Esophagus muscularis mucosa (tissue), 3 donors: ENCODE results near the gene FXYD5.

Experiments used
- POLR2AphosphoS5 ChIP-seq, 2 donors: sonication (generic); formaldehyde crosslinking; IDR thresholded peaks; one replicate each; pipeline ENCODE4 v1.6.1; 2017; ENCODE audit warnings: antibody characterized with exemption in 2 of 2
- TF ChIP-seq, protein P1 (sequence below), 3 experiments: fragments of 200-600 bp in 2 of 3; fragments of 450-650 bp in 1 of 3; sonication (generic) in 2 of 3; IDR thresholded peaks; one replicate each; pipeline ENCODE4 v1.5.1; 2017 to 2019; ENCODE audit warnings: antibody characterized with exemption in 3 of 3, mild to moderate bottlenecking in 2 of 3, moderate library complexity in 1 of 3

DNA sequence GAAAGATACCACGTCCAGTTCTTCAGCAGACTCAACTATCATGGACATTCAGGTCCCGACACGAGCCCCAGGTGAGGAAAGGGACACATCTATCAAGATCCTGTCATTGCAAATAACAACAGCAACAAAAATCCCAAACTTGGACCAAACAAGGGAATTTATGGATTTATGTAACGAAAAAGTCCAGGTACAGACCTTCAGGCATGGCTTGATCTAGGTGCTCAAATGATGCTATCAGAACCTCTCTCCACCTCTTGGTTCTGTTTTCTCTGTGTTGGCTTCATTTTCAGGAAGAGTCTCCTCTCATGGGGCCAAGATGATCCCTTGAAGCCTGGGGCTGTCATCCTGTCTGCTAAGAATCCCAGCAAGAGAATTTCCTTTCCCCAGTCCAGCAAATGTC, 2.9 kb downstream of the FXYD5 start:
- TF ChIP-seq, protein P1, sequence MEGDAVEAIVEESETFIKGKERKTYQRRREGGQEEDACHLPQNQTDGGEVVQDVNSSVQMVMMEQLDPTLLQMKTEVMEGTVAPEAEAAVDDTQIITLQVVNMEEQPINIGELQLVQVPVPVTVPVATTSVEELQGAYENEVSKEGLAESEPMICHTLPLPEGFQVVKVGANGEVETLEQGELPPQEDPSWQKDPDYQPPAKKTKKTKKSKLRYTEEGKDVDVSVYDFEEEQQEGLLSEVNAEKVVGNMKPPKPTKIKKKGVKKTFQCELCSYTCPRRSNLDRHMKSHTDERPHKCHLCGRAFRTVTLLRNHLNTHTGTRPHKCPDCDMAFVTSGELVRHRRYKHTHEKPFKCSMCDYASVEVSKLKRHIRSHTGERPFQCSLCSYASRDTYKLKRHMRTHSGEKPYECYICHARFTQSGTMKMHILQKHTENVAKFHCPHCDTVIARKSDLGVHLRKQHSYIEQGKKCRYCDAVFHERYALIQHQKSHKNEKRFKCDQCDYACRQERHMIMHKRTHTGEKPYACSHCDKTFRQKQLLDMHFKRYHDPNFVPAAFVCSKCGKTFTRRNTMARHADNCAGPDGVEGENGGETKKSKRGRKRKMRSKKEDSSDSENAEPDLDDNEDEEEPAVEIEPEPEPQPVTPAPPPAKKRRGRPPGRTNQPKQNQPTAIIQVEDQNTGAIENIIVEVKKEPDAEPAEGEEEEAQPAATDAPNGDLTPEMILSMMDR (IDR thresholded peaks at IDR 0.05): no peak
- TF ChIP-seq POLR2AphosphoS5 (IDR thresholded peaks at IDR 0.05): no peak
